T-helper 2 cell (primary cell): ENCODE measurements around the gene MAT2B.
"Not testable (repeated sequence)": the region's sequence is repeated elsewhere in the genome, so short reads cannot be mapped to it uniquely, and the experiment has no call there.

ENCODE experiments used
- DNase-seq, 5 experiments: peaks; one replicate each; pipeline versions ENCODE4 v3.0.0 to v3.0.0-alpha.2; 2012 to 2022

MAT2B gene

DNA sequence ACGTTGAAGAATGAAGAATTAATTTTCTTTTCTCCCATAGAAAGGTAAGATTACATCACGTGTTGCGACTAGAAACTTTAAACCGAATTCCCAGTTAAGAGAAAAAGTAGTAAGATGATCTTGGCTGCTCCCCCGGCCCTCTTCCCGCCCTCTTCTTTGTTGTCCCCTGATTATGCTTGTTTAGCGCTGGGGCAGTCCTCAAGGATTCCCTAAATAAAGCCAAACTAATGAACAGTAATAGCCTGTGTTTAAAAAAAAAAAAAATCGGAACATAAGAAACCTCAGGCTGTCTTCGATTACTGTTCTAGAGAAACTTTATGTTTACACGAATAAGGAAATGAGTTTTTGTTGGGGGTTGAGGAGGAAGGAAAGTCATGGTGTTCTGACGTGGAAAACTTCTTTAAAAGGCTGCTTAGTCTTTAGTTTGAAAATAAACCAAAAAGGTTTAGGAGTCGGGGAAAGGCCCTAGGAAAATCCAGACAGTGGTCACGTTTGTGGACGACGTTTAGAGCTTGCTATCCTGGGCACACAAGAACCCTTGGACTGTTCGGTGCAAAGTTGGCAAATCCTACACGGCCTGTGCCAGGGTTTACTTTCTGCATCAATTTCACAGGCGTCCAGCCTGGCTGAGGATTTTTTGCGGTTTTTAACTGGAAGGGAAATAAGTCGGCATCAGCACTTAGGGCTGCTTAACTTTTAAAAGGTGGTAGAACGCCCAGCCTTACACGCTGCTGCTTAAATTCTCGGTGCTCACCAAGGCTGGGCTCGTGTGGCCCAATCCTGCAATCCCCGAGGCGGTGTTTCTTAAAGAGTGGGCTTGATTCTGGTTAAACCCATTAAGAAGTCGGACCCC is 1.1 kb upstream of the MAT2B start:
- peak in 3 of 5 experiments; percentile 20 to 87 (median 23) for DNase-seq

DNA sequence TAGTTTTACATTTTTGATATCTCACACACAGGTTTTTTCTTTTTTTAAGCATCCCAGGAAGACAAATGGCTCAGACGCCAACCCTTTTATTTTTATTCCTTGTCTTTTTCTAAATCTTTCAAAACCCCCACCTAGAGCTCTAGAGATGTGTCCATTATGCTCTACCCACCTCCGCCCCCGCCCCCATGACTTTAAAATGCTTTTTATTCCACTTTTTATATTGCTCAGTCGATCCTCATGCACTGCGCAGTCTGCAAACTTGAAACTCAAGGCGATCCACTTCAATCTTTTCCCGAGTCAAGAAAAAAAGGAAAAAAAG is 411 bp upstream of the MAT2B start:
- DNase-seq = peak in 1 of 5 experiments; percentile 7

DNA sequence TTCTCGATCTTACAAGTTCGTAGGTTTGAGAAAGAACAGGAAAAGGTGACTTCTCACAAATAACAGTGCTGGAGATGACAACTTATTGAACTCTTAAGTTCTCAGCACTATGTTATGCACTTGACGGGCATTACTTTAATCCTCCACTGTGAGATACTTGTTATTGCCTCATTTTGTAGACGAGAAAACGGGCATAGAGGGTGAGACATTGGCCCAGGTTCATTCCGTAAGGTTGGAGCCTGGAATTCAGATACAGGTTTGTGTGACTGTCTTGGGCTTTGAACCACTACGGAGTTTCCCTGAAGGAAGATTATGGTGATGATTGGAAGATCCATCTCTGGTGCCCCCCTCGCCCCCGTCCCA is 657 bp downstream of the MAT2B start:
- no peak for DNase-seq

DNA sequence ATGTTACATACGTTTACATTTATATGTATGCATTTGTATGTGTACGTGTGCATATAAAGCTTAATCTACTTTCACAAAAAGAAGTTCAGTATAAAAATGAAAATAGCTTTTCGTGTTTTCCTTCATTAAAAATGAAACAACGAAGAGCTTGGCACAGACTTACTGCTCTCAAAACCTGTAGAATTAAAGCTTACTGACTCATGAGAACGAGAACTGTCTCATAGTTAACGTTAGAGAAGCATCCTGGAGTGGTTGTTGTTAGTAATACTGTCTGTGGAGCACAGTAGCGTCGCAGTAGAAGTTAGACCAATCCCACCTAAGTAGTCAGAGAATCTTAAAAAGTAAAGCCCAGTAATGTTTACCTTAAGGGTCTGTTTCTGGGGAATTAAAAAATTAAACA is 1.3 kb downstream of the MAT2B start:
- DNase-seq = peak in 1 of 5 experiments; percentile 63

DNA sequence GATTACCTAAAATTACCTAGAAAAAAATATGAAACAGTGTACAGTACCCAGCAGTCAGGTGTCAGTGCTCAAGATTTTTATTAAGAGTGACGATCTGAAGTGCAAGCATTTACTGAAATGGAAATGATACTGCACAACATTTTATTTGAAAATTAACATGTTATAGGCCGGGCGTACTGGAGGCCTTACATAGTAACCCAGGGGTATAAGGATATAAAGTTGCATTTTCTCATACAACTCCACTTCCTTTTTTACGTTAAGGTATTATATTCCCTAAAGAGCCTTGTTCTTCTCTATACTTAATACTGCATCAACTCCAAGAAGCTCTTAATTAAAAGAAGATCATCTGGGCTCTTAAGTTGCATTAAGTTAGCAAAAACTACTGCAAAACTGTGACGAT is 3.3 kb downstream of the MAT2B start:
- DNase-seq = no peak

DNA sequence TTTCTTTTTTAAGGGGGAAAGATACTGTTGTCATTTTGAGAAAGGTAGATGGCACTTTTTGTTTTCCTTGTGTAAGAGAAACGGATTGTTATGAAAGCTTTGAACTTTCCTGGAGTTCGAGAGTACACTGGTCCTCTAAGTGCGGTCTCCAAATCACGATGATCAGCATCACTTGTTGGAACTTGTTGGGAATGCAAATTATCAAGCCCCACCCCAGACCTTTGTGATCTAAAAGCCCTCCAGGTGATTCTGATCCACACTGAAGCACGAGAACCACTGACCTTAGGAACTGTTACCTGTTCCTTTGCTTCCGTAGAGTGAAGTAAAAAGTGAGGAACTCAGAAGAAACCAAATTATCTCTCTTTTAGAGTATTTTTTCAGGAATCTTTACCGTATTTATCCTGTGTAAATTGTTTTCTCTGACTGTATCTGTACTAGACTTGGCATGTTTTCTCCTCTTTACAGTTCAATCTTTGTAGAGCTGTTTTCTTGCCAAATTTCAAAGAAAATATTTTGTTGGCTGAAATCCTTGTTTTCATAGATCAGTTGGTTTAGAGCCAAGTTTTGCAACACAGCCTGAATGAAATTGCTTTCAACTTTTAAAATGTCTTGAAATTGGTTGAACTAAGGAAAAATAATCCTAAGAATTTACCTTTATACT is 4.0 kb downstream of the MAT2B start:
- DNase-seq = peak in 1 of 5 experiments; percentile 10

DNA sequence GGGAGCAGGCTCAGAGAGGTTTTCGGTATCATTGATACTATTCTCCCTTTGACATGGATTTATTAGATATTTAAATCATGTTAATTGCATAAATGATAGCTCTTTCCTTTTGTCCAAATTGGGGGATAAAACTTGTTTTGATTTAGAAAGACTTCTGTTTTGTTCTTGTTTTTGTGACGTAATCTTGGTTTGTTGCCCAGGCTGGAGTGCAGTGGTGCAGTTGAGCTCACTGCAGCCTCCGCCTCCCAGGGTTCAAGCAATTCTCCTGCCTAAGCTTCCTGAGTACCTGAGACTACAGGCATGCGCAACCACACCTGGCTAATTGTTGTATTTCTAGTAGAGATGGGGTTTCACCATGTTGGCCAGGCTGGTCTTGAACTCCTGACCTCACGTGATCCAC is 7.1 kb downstream of the MAT2B start:
- DNase-seq = no peak

DNA sequence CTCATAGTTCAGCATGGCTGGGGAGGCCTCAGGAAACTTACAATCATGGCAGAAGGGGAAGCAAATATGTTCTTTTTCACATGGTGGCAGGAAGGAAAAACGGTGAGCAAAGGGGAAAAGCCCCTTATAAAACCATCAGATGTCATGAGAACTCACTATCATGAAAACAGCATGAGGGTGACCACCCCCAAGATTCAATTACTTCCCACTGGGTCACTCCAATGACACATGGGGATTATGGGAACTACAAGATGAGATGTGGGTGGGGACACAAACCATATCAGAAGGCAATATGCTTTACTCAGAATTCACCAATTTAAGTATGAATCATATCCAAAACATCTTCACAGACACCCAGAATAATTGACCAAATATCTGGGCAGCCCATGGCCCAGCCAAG is 19.7 kb downstream of the MAT2B start:
- no peak for DNase-seq

DNA sequence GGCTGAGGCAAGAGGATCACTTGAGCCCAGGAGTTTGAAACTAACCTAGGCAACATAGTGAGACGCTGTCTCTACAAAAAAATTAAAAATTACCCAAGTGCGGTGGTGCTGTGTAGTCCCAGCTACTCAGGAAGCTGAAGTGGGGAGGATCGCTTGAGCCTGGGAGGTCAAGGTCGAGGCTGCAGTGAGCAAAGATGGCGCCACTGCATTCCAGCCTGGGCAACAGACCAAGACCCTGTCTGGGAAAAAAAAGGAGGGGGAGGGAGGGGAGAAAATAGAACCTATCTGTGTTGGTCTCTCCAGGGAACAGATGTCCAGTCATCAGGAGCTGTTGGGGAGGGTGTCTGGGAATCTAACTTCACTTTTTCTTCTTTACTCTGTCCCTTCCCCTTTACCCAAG is 24.3 kb downstream of the MAT2B start:
- no peak for DNase-seq

DNA sequence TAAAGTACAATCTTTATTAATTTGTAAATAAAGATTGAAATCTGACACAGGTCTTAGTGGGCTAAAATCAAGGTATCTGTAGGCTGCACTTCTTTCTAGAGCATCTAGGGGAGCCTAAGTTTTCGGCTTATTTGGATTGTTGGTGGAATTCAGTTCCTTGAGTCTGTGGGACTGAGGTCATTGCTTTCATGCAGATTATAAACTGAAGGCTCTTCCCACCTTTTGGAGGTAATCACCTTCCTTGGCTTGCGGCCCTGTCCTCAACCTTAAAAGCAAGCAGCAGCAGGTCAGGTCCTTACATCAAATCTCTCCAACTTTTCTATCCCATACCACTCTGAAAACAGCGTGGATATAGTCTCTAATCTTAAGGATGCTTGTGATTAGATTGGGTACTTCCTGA is 25.9 kb downstream of the MAT2B start:
- DNase-seq = no peak

DNA sequence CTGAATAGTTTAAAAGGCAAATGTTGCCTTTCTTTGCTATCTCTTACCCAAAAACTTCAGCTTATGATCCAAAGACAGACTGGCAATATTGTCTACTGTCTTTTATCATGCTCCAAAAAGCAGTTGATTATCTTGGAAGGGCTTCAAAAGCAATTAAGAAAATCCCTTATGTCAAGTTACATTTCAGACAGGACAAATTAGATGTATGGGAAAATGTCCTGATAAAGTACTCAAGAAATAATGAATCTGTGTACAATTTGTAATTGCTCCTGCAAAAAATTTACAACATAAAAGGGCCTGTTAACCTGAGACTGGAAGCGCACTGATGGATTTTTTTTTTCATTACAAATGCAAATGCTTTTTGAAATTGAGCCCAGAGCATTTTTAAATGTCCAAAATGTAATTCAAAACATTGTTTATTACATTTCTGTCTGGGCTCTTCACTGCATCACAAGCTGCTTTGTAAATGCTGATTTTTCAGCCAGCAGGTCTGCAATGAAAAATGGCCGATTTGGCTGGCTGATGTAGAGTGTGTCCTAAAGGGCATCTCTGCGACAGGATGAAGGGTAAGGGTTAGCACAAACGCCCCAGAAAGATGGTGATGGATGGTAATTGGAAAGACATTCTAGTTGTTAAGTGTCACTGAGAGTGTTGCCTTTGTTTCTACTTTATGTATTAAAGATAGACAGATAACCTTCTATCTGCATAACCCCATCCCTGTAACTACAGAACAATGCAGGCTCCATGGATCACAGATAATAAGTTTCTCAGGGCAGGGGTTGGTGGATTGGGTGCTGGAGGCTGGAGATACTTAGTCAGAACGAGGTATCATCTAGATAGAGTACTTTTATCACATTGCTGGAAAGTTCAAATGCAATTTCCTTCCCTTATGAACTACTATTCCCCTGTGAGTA is 27.0 kb downstream of the MAT2B start:
- DNase-seq = no peak

DNA sequence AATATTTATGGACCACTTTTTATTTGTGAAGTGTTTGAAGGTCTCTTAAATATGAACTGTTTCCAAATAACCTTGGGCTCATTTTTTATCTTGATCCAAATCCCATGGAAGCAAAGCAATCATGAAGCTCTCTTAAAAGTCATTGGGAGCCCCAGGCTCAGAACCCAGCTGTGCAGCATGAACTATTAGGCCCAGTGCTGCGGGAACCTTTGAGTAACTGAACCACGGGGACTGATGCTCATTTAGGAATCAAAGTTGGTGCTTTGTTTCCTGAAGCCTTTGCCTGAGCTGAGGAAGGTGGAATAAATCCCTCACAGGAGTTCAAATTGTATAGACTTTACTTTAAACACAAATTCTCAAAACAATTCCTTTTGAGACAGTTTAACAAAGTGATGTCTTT is 27.8 kb downstream of the MAT2B start:
- DNase-seq = no peak

DNA sequence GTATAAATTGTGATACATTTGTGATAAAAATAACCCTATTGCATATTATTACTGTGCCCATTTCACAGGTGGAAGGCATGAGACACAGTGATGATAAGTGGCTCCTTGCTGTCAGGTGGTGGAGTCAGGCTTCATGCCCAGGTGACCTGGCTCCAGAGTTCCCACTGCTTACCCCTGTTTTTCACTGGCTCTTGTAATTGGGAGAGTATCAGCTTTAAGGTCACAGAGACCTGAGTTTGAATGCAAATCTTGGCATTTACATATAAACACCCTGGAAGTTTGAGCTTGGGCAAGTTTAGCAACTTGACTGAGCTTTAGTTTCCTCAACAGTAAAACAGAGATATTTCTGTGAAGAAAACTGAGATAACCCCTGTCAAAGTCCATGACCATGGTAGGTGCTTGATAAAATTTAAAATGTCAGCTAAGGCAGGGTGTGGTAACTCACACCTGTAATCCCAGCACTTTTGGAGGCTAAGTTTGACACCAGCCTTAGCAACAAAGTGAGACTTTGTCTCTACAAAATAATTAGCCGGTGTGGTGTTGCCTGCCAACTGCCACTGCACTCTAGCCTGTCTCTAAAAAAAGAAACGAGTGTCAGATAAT is 29.2 kb downstream of the MAT2B start:
- no peak for DNase-seq

DNA sequence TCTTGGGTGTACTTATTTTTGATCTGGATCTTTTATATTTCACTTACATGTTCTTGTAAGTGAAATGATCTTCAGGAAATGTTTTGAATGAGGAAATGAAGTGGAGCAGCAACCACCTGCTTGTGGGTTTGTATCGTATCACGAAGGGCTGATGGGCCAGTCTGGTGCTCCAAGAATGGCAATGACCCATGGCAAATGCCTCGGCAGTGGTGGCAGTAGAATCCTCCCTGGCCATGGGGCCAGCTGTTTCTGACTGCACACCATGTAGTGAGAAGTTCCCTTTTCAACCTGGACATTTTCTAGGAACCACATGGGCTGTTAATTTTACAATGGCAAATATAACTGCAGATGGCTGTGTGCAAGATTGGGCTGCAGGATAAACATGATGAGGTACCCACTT is 29.9 kb downstream of the MAT2B start:
- no peak for DNase-seq

DNA sequence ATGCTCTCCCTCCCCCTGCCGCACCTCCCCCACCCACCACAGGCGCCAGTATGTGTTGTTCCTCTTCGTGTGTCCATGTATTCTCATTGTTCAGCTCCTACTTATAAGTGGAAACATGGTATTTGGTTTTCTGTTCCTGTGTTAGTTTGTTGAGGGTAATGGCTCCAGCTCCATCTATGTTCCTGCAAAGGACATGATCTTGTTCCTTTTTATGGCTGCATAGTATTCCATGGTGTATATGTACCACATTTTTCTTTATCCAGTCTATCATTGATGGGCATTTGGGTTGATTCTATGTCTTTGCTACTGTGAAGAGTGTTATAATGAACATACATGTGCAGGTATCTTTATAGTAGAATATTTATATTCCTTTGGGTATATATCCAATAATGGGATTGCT is 31.0 kb downstream of the MAT2B start:
- not testable (repeated sequence) for DNase-seq

DNA sequence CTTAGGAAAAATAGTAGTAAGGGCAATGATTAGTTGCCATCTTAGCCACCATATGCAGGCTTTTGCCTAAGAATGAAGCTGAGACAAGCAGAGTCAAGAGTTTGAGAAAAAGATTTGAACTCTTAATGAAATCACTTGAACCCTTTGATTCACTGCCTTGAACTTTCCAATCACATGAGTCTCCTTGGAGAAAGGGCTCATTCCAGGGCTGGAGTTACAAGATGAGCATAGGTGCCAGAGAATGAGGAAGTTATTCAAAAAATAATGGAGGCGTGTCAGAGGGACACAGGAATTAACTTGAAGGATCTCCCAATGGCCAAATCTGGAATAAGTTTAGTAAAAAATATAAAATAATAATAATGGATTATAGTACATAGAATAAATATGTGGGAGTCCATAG is 35.3 kb downstream of the MAT2B start:
- no peak for DNase-seq

DNA sequence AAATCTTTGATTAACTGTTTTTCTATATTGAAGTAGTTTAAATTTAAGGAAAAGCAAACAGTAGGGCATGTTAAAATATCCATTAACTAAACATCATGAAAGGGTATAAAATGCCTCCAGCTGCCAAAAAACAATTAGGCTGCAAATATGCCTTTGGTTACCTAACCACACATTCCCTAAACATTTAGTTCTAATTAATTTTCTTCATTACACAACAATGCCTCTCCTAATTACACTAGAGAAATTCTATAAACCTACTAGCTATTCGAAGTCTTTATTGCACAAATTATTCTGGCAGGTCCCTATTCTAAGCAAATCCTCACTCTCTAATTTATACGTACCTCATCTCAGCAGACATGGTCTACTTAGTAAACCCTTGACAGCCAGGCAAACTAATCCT is 37.4 kb downstream of the MAT2B start:
- no peak for DNase-seq

DNA sequence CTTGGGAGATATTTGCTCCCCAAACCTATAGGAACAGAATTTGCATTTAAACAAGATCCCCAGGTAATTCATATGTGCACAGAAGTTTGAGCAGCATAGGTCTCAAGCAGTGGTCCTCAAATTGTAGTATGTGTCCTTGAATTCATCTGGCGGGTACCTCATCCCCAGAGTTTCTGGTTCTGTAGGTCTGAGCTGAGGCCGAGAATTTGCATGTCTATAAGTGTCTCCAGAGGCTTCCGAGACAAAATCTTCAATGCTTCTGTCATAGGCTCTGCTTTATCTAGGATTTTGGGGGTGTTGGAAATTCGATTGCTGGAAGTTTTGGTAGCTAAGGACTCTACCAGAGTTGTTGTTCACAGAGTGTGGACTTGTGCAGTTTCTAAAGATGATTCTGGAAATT is 38.6 kb downstream of the MAT2B start:
- no peak for DNase-seq

DNA sequence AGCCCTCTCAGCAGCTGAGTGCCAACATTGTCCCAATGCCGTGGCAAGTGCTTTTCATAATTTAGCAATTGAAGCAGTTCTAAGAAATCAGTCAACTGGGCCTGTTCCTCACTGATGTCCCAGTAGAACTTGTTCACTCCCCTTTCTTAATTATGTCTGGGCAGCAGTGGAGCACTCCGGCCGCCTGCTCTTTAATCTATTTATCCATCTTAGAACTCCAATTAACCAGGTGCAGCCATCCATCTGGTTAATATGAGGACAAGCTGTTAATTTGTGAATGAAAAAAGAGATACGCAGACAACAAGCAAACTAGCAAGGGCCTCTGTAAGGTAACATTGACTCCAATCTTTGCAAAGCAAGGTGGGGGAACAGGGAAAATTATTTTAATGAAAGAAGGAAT is 39.4 kb downstream of the MAT2B start:
- no peak for DNase-seq

DNA sequence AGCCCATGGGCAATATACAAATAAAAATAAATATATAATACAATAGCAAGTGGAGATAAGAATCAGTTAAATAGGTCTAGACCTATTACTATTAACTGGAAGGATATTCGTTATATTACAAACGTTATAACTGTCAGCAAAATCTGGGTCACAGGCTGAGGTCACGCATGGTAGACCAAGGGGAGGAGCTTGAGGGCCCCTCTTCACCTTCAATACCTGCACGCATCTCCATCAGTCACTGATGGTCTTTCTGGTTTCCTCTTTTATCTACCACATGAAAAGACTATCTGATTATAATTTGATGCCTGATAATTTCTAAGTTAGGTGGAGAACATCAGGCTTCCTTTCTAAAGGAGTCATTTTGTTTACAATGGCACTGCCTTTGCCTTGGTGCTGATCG is 43.2 kb downstream of the MAT2B start:
- DNase-seq = peak in 2 of 5 experiments; percentile 5 to 11

DNA sequence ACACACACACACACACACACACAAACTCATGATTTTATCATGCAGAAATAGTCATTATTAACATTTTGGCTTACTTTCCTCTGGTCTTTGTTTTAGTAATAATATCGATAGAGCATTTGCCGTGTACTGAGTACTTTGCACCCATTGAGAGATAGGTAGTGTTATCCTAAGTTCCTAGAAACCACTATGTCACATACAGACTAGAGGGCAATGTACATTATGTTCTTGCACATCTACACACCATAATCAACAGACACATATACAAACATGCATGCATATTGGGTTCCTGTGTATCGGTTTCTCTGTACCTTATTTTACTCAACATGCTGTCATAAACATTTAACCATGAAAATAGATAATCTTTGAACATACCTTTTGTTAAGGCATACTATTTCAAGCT is 45.7 kb downstream of the MAT2B start:
- no peak for DNase-seq

DNA sequence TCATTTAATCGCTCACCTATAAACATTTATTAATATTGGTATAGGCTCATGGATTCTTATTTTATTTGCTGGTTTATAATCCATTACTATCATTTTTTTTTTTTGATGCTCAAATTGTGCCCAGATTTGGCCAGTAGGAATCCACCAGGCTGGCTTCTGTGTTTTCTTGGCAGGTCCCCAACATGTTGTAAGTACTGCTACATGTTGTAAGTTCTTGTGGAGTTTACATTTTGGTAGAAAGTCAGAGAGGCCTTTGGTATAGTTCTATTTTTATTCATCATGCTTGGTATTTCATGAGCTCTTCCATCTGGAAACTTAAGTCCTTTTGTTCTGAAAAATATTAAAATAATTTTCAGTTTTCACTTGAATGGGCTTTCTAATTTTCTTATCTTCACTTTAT is 47.1 kb downstream of the MAT2B start:
- no peak for DNase-seq

DNA sequence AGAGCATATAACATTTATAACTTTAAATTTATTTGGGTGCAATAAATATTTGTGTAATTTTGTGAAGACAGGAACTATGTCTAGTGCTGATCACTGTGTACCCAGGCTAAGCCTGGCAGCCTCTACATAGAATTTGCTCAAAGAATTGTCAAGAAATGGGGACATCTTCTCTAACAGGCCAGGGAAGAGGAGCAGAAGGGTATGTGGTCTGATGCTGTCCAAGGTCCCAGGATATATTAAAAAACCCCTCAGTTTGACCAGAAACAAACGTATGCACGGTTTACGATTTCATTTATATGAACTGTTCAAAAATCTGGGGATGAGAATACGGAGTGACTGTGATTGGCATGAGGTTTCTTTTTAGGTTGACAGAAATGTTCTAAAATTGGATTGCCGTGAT is 55.9 kb downstream of the MAT2B start:
- DNase-seq = no peak
